SK-N-SH treated with all-trans-retinoic acid at 6 μM for 48 hours (cell line): Measurements from ENCODE around the gene TSSK6.
A peak's percentile ranks its signal among the peaks of the same experiment; 100 is the strongest.

Source experiments
- ATAC-seq: fragments of 200-7000 bp; cut with Tn5 transposase; 3 replicates; pipeline ENCODE4 v1.9.1; 2020; ENCODE audit warnings: mild to moderate bottlenecking, moderate library complexity
- ARNTL ChIP-seq: fragments of 450-650 bp; formaldehyde crosslinking; IDR thresholded peaks from 2 replicates; pipeline ENCODE4 v1.5.0; 2020; ENCODE audit warnings: low read depth, mild to moderate bottlenecking, moderate library complexity, borderline replicate concordance
- BACH2 ChIP-seq: fragments of 250-450 bp; sonication (Bioruptor Pico); IDR thresholded peaks from 2 replicates; pipeline ENCODE4 v1.9.0; 2021; ENCODE audit warnings: mild to moderate bottlenecking, borderline replicate concordance
- CREB5 ChIP-seq: fragments of 250-450 bp; sonication (Bioruptor Pico); IDR thresholded peaks from 2 replicates; pipeline ENCODE4 v1.5.1; 2020; ENCODE audit warnings: low read depth, mild to moderate bottlenecking, moderate library complexity
- CSDC2 ChIP-seq: fragments of 250-450 bp; sonication (Bioruptor Pico); IDR thresholded peaks from 2 replicates; pipeline ENCODE4 v1.5.0; 2020; ENCODE audit warnings: mild to moderate bottlenecking, moderate library complexity
- GLIS3 ChIP-seq: fragments of 250-450 bp; sonication (Bioruptor Pico); IDR thresholded peaks from 2 replicates; pipeline ENCODE4 v1.5.0; 2020; ENCODE audit warnings: mild to moderate bottlenecking, moderate library complexity
- OSR1 ChIP-seq: fragments of 250-450 bp; sonication (Bioruptor Pico); IDR thresholded peaks from 2 replicates; pipeline ENCODE4 v1.8.0; 2022; ENCODE audit warnings: moderate library complexity, mild to moderate bottlenecking, inconsistent platforms
- PPARA ChIP-seq: fragments of 250-450 bp; sonication (Bioruptor Pico); IDR thresholded peaks from 2 replicates; pipeline ENCODE4 v1.5.0; 2020; ENCODE audit warnings: mild to moderate bottlenecking, borderline replicate concordance
- RARB ChIP-seq: fragments of 250-450 bp; sonication (Bioruptor Pico); IDR thresholded peaks from 2 replicates; pipeline ENCODE4 v1.8.0; 2021; ENCODE audit warnings: mild to moderate bottlenecking, moderate library complexity
- SNAI2 ChIP-seq: fragments of 250-450 bp; sonication (Bioruptor Pico); IDR thresholded peaks from 2 replicates; pipeline ENCODE4 v1.5.0; 2020; ENCODE audit warnings: mild to moderate bottlenecking, moderate library complexity
- TCF4 ChIP-seq: fragments of 250-450 bp; sonication (Bioruptor Pico); IDR thresholded peaks from 2 replicates; pipeline ENCODE4 v1.8.0; 2021; ENCODE audit warnings: mild to moderate bottlenecking, moderate library complexity, borderline replicate concordance
- TOX ChIP-seq: fragments of 250-450 bp; sonication (Bioruptor Pico); IDR thresholded peaks from 2 replicates; pipeline ENCODE4 v1.8.0; 2021; ENCODE audit warnings: mild to moderate bottlenecking, moderate library complexity, borderline replicate concordance
- ZC3H10 ChIP-seq: fragments of 250-450 bp; sonication (Bioruptor Pico); IDR thresholded peaks from 2 replicates; pipeline ENCODE4 v1.5.1; 2021; ENCODE audit warnings: mild to moderate bottlenecking, moderate library complexity
- ZFP3 ChIP-seq: fragments of 250-450 bp; sonication (Bioruptor Pico); IDR thresholded peaks from 2 replicates; pipeline ENCODE4 v1.5.0; 2020; ENCODE audit warnings: mild to moderate bottlenecking, moderate library complexity
- ZFP30 ChIP-seq: fragments of 450-650 bp; formaldehyde crosslinking; IDR thresholded peaks from 2 replicates; pipeline ENCODE4 v1.5.0; 2022; ENCODE audit warnings: mild to moderate bottlenecking, moderate library complexity
- ZNF565 ChIP-seq: fragments of 450-650 bp; formaldehyde crosslinking; conservative IDR thresholded peaks from 2 replicates; pipeline ENCODE4 v1.5.0; 2020; ENCODE audit warnings: low read depth, mild to moderate bottlenecking, moderate library complexity
- ZNF70 ChIP-seq: fragments of 450-650 bp; formaldehyde crosslinking; IDR thresholded peaks from 2 replicates; pipeline ENCODE4 v1.5.0; 2020; ENCODE audit warnings: mild to moderate bottlenecking, moderate library complexity
- ZNF8 ChIP-seq: fragments of 450-650 bp; formaldehyde crosslinking; IDR thresholded peaks from 2 replicates; pipeline ENCODE4 v1.5.0; 2020; ENCODE audit warnings: mild to moderate bottlenecking, moderate library complexity
- TF ChIP-seq, protein P1 (sequence below): fragments of 250-450 bp; sonication (Bioruptor Pico); IDR thresholded peaks from 2 replicates; pipeline ENCODE4 v1.8.0; 2021; ENCODE audit warnings: low read depth, mild to moderate bottlenecking, moderate library complexity, borderline replicate concordance
- TF ChIP-seq, protein P2 (sequence below): fragments of 250-450 bp; sonication (Bioruptor Pico); IDR thresholded peaks from 2 replicates; pipeline ENCODE4 v1.8.0; 2020; ENCODE audit warnings: mild to moderate bottlenecking, moderate library complexity, borderline replicate concordance
- TF ChIP-seq, protein P3 (sequence below): fragments of 250-450 bp; sonication (Bioruptor Pico); IDR thresholded peaks from 2 replicates; pipeline ENCODE4 v1.5.1; 2021; ENCODE audit warnings: mild to moderate bottlenecking, moderate library complexity

TSSK6 gene

DNA sequence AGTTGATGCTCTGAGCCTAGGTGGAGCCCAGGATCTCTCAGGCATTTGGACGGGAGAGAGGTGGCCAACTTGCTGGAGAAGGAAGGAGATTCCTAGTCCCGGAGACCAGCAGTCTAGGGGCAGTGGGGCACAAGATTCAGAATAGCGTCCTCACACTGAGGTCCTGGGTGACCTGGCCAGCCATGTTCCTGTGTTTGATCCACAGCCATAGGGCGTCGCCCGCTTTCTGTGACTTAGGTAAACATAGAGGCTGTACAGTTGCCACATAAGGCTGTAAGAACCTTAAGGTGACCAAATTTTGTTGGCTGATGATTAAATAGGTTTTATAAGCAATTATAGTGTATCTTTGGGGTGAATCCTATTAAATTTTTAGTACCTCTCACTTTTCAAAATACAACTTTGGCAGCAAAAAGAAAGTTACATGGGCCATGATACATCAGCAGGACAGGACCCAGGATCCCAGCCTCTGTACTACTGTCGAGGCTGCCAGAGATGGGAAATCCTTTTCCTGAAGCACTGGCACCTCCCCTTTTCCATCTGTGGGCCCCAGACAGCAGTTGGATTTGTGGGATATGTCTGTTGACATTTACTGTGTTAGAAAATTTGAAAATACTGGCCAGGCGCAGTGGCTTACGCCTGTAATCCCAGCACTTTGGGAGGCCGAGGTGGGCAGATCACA is 37.5 kb downstream of the TSSK6 start:
- no peak for ATAC-seq
- no peak for TF ChIP-seq ZC3H10 (CRISPR knock-in tag)
- TF ChIP-seq GLIS3 (CRISPR knock-in tag) = no peak
- no peak for TF ChIP-seq CREB5
- TF ChIP-seq BACH2 (CRISPR knock-in tag) = no peak
- TF ChIP-seq TCF4 = no peak
- TF ChIP-seq, protein P1, sequence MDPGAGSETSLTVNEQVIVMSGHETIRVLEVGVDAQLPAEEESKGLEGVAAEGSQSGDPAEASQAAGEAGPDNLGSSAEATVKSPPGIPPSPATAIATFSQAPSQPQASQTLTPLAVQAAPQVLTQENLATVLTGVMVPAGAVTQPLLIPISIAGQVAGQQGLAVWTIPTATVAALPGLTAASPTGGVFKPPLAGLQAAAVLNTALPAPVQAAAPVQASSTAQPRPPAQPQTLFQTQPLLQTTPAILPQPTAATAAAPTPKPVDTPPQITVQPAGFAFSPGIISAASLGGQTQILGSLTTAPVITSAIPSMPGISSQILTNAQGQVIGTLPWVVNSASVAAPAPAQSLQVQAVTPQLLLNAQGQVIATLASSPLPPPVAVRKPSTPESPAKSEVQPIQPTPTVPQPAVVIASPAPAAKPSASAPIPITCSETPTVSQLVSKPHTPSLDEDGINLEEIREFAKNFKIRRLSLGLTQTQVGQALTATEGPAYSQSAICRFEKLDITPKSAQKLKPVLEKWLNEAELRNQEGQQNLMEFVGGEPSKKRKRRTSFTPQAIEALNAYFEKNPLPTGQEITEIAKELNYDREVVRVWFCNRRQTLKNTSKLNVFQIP (CRISPR knock-in tag) = no peak
- TF ChIP-seq OSR1 (CRISPR knock-in tag) = no peak
- TF ChIP-seq ZNF8 (CRISPR knock-in tag) = no peak
- TF ChIP-seq SNAI2 = no peak

DNA sequence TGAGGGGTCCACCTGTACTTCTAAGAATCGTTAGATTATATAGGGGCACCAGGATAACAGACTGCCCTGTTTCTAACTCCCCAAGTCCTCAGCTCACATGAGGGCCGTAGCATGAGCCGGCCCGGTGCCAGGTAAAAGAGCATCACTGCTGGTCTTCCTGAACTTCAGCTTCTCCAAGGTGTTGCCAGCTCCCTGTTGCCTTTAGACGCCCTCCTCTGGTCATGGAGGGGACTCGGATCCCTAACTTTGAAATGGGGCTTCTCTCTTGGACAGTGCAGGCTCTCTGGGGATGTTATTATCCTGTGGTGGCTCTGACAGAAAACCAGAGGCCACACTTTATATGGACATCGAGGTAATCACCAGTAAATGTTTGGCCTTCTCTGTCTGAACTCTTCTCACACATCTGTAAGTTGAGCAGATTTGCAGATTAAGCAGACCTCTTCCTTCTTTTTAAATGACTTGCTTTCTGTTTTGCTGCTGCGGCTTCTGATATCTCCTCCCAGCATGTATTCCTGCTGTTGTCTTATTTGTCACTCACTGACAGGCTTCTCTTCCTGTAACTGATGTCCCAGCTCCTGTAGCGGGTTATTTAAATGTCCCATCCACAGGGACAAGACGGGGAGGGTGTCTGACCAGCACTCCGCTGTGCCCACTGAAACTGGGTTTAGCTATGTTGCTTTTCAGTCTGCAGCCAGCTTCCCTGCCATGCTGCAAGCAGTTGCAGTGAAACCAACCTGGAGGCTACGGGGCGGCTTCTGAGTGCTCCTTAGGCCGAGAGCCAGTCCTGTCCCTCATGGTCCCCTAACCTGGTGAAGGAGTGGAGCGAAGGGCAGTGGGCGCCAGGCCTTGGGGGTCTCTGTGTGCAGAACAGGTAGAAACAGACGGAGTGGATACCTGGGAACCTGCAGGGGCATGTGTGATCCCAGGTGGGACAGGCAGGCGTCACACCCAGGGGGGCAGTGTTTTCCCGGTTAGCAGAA is 39.2 kb downstream of the TSSK6 start:
- TF ChIP-seq OSR1 (CRISPR knock-in tag) (no peak), SNAI2 (no peak), ZFP3 (CRISPR knock-in tag) (no peak), TOX (CRISPR knock-in tag) (no peak), ZC3H10 (CRISPR knock-in tag) (no peak), CSDC2 (no peak), ARNTL (CRISPR knock-in tag) (no peak), ZNF8 (CRISPR knock-in tag) (no peak), ZNF565 (CRISPR knock-in tag) (no peak)
- TF ChIP-seq, protein P2, sequence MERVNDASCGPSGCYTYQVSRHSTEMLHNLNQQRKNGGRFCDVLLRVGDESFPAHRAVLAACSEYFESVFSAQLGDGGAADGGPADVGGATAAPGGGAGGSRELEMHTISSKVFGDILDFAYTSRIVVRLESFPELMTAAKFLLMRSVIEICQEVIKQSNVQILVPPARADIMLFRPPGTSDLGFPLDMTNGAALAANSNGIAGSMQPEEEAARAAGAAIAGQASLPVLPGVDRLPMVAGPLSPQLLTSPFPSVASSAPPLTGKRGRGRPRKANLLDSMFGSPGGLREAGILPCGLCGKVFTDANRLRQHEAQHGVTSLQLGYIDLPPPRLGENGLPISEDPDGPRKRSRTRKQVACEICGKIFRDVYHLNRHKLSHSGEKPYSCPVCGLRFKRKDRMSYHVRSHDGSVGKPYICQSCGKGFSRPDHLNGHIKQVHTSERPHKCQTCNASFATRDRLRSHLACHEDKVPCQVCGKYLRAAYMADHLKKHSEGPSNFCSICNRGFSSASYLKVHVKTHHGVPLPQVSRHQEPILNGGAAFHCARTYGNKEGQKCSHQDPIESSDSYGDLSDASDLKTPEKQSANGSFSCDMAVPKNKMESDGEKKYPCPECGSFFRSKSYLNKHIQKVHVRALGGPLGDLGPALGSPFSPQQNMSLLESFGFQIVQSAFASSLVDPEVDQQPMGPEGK (CRISPR knock-in tag) = no peak
- TF ChIP-seq, protein P1 (CRISPR knock-in tag) = no peak
- TF ChIP-seq, all 23 proteins: peak for 0
- peak; percentile 45; the same call in 2 of the 3 replicates for ATAC-seq

GRCh38 chr19:19475015-19475765 is 40.2 kb downstream of the TSSK6 start:
- ATAC-seq = no peak
- no peak for TF ChIP-seq ZNF8 (CRISPR knock-in tag)
- TF ChIP-seq RARB (CRISPR knock-in tag) = no peak
- TF ChIP-seq CREB5 = no peak
- TF ChIP-seq SNAI2 = no peak
- TF ChIP-seq ZC3H10 (CRISPR knock-in tag) = no peak
- TF ChIP-seq ZFP30 (CRISPR knock-in tag) = no peak
- TF ChIP-seq GLIS3 (CRISPR knock-in tag) = no peak
- no peak for TF ChIP-seq CSDC2
- no peak for TF ChIP-seq TOX (CRISPR knock-in tag)
- TF ChIP-seq, protein P2 (CRISPR knock-in tag) = no peak
- no peak for TF ChIP-seq PPARA
- no peak for TF ChIP-seq BACH2 (CRISPR knock-in tag)
- TF ChIP-seq ZNF565 (CRISPR knock-in tag) = no peak
- no peak for TF ChIP-seq ZNF70 (CRISPR knock-in tag)
- no peak for TF ChIP-seq OSR1 (CRISPR knock-in tag)
- TF ChIP-seq, protein P3, sequence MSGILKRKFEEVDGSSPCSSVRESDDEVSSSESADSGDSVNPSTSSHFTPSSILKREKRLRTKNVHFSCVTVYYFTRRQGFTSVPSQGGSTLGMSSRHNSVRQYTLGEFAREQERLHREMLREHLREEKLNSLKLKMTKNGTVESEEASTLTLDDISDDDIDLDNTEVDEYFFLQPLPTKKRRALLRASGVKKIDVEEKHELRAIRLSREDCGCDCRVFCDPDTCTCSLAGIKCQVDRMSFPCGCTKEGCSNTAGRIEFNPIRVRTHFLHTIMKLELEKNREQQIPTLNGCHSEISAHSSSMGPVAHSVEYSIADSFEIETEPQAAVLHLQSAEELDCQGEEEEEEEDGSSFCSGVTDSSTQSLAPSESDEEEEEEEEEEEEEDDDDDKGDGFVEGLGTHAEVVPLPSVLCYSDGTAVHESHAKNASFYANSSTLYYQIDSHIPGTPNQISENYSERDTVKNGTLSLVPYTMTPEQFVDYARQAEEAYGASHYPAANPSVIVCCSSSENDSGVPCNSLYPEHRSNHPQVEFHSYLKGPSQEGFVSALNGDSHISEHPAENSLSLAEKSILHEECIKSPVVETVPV = no peak
- no peak for TF ChIP-seq ZFP3 (CRISPR knock-in tag)
